Epidermal melanocyte (primary cell): ENCODE data around the gene PLD5.
"Not testable (repeated sequence)": the region's sequence is repeated elsewhere in the genome, so short reads cannot be mapped to it uniquely, and the experiment has no call there.

Experiments
- DNase-seq: peaks from one replicate; pipeline ENCODE4 v3.0.0; 2011; ENCODE audit warnings: low spot score; ENCODE audit not compliant: insufficient read length

Gene PLD5

DNA sequence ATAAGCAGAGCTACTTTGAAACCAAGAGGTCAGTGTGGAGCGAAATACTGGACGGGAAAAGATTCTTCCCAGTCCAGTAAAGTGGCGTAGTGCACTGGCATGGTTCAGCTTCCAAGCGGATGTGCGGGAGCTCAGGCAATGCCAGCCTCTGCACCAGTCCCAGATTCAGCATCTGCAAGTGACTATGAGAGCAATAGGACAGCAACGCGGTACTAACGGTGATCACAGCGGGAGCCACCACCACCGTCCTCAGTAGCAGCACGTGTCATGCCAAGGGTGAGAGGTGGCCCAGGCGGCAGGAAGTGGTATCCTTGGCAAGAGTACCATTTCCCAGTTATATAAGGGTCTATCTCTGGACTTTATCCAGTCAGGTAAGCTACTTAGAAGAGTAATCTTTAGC lies 17.8 kb downstream of the PLD5 start:
- no peak for DNase-seq

DNA sequence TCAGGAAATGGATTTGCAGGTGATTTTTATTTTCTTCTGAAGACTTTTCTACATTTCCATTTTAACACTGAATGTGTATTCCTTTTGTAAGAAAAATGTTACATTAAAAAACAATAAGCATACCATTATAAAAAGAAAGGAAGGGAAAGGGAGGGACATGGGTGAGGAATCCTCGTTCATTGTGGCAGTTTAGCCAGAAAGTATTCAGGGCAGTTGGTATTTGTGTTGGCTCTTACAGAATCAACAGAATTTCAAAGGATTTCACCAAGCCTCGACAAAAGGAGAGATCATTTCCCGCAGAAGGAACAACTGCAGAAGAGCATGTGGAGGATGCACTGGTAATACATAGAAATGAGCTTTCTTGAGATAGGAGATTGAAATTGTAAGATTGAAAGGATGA lies 35.0 kb downstream of the PLD5 start:
- DNase-seq, result no peak

DNA sequence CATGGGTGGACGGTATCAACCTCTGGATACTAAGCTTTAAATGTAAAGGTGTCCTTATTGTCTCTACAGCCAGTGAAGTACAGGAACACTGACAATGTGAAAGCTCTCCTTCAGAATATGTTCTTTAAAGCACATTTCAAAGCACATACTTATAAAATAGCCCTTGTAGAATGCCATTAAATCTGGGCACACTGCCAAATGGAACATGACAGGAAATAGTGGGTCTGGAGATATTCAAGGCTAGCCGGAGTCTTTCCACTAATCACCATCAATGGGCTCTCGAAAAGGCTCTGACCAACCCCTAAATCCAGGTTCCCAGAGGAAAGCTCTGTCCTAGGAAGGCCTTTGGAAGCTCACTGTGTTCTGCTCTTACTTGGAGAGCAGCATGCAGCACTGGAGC lies 46.6 kb downstream of the PLD5 start:
- DNase-seq, result no peak

DNA sequence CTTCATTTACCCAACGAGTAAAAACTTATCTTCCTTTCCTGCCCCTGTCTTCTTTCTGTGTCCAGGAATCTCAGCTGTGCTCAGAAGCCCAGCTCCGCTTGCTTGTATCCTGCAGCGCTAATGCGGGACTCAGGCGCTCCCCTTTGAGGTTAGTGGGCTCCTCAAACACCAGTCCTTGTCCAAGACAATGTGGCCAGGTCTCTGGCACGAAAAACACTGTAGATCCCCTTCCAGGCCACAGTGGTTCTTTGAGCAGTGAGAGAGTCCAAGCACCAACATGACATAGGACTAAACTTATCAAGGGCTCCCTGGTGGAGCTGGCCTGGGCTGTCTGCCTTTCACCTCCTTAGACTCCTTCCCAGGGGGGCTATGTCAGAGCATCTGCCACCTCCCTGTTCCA lies 53.7 kb downstream of the PLD5 start:
- no peak for DNase-seq

DNA sequence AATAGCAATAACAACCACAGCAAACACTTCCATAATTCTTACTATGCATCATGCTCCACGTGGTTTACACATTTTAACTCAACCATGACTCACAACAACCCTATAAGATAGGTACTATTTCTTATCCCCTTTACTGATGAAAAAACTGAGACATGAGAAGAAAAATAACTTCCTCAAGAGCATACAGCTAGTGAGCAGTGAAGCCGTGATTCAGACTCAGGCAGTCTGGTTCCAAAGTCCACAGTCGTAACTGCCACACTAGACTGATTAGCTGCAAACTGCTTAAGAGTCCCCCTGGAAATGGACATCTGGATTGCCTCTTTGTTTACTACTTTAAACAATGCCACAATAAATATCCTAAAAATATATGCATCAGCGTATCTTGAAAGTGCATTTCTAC lies 55.7 kb downstream of the PLD5 start:
- DNase-seq, result no peak

DNA sequence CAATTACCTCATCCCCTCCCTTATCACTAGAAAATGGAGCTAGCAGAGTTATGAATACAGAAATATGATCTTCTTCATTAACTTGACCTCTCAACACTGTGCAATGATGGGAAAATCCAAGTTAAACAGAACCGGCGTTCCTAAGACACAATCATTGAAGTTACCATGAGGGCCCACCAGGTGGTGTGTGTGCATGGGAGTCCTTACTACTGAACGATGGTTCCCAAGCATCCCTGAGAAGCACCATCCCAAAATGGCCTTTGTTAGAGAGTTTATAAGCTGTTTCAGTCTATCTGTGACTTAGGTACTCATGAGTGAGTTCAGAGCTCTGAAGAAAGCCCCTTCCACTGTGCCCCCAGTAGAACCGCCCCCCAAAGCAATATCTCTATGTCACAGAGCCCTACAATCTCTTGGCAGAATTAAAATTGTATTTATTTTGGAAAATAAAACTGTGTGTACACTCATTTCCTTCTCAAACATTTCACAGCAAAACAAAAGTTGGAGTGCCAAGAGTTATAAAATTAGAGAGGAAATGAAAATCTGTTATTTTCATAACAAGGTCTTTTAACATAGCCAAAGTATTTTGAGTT lies 56.8 kb downstream of the PLD5 start:
- DNase-seq, result no peak

DNA sequence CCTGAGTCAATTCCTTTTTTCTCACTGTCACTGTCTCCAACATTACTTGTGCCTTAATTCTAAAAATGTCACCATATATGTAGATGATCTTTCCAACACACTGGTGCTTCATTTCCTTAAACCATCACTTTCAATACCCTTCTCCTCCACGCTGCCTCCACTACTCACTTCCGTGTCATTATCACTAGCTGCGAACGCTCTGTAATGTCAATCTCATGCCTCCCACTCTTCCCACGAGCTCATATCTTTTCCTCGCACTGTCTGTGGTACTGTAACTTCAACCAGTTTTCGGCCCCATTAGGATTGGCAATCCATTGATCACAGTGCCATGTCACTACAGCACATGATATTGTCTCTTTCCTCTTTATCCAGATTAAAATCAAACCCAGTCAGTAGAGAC lies 61.6 kb downstream of the PLD5 start:
- no peak for DNase-seq

DNA sequence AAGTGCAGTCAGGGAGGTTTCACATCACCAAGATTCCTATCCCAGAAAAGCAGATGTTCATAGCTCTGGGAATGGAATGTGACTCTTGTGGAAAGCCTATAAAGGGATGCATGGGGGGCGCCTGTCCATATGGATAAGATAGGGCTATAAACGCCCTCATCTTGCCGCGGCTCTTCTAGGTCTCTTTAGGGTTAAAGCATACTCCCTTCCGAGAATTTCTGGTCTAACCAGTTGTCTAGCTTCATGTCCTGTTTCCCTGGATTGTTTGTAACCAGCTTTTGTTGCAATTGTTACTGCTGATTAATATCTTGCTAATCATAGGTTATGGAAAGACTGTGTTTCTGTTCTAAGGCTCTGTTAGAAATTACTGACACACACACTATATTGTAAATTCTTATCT lies 64.8 kb downstream of the PLD5 start:
- DNase-seq, result not testable (repeated sequence)

DNA sequence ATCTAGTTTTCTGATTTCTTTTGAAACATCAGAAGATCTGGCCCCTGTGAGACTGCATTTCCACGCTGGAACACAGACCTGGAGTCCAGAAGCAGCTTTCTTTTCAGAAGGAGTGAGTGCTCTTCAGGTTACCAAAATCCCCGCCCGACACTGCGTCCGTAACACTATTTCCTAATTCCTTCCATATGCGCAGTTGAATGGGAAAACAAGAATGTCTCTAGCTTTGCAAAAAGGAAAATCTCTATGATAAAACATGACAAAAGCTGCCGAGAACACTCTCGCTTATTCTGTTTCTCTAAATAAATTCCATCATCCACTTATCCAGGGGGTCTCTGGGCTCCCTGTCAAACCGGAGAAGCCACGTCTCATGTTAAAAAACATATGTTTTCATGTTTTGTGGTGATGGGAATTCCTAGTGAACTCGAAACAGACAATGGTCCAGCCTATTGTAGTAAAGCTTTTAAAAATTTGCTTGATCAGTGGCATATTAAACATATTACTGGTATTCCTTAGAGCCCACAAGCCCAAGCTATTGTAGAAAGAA lies 67.7 kb downstream of the PLD5 start:
- DNase-seq, result no peak

DNA sequence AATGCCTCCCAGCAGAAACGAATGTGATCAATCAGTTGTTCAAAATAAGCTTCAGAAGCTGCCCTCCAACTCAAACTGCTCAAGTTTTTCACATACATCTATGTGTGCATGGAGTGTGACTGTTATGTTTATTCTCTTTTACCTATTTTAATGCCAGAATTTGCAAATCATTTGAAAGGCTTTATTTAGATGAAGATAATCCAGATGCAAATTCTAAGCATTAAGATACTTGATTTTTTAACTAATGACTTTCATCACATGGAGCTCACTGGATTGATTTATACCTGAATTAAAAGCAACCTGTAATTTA lies 69.5 kb downstream of the PLD5 start:
- DNase-seq, result no peak

DNA sequence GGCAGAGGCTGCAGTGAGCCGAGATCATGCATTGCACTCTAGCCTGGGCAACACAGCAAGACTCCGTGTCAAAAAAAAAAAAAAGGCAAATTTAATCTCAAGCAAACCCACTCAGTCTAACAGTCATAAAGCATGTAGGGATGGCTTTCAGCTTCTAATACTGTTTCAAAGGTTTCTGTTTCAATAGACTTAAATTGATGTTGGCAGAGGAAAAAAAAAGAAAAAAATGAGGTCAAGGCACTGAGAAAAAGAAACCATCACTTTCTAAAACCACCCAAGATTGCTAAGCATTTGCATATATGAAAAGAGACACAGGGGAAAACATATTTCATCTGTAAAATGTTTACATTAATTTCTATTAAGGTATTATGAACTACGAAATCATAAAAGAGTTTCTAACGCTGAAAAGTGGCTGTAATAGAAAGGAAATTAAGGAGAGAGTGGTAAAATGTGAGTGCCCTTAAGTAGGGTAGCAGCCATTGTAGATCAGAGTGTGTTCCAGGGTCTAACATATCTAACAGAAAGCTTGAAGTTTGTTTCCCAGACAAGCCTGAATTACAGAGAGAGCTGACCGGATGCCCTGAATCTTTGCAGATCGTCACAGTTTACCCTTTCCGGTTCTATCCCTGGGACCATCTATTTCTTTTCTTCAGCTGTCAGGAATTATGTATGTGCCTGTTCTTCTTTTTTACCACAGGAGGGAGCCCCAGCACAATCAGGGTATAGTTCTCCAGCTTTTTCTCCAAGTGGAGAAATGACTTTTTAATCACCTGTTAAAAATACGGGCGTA lies 70.0 kb downstream of the PLD5 start:
- peak; percentile 59 for DNase-seq

DNA sequence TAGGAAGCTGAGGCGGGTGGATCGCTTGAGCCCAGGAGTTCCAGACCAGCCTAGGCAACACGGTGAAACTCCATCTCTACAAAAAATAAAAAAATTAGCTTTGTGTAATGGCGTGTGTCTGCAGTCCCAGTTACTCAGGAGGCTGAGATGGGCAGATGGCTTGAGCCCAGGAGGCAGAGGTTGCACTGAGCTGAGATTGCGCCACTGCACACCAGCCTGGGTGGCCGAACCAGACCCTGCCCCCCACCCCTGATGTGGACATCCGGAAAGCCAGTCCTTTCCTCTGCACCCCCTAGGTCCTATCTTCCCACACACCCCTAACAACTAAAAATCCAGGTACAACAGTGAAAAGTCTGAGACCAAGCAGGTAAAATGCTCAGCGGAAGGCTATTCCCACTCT lies 71.9 kb downstream of the PLD5 start:
- no peak for DNase-seq

DNA sequence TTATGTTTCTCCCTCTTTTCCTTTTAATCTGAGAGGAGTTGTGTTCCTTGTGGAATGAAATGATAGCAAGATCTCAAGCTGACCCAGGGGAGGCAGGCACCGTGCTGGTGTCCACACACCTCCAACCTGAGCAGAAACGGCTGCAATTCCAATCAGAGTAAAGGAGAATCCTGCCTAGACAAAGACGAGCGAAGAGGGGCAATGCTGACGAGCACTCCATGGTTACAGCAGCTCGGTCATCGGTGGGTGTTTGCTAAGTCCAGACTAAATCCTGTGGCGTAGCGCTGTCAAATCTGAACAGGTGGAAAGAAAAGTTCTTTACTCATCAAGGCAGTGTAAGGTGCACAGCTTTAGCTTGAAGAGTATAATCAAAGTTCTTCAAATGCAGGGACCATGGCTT lies 74.8 kb downstream of the PLD5 start:
- DNase-seq, result no peak

DNA sequence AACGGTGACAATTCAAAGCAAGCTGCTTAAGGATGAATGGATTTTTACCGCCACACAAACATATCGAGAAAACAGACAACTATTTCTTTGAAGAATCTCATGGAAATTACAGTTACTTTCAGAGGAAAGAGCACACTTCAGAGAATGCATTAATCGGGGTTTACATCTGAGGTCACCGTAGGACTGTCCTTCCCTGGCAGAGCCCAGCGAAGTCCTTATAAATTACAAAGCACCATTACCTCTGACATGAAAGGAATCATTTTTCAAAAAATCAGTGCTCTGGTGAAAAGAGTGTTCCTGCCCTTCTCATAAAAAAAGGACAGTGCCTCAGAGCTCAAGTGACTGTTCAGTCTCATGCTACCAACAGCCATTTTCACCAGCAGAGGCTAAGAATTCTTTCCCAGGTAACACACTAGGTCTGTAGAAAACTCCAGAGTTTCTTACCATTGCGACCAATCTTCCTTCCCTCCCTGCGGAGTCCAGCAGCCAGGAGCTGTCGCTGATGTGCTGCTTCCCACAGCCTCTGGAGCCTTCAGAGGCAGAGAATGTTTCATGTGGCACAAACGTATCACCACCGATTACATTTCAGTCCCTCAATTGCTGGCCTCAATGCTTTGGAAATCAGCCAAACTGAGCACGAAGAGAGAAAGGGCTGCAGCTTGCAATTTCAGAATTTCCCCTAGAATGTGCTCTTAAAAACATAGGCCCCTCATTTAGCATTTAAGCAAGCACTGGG lies 75.4 kb downstream of the PLD5 start:
- DNase-seq, result no peak

DNA sequence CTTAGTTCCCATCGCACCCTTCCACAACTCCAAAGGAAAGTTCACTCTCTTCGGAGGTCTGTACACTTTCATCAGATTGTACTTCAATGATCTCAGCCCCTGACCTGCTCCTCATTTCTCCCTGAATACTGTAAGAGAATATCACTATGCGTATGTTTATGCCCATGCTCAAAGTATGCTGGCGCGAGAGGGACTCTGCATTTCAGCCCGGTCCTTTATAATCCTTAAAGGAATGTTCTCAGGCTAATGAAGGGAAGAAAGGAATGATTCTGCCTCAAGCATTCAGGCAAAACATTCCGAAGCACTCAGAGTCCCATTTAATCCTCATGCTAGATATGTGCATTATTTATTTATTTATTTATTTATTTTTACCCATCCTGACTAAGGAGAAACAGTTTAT lies 76.8 kb downstream of the PLD5 start:
- no peak for DNase-seq

DNA sequence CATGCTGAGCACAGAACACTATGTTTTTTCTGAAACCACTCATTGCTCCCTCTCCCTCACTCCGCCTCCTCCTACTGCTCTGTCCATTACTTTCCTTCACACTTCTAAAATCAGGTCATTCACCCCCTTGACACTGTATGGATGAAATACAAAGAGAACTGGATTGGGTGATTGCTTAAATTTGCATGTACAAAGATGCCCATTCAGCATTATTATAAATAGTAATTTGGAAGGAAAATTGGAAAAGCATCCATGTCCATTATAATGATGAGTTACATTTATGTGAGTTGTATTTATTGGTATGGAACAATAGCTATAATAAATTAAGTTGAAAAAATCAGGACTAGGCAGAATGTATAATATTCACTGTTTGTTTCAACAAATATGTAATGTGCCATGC lies 83.7 kb downstream of the PLD5 start:
- no peak for DNase-seq

DNA sequence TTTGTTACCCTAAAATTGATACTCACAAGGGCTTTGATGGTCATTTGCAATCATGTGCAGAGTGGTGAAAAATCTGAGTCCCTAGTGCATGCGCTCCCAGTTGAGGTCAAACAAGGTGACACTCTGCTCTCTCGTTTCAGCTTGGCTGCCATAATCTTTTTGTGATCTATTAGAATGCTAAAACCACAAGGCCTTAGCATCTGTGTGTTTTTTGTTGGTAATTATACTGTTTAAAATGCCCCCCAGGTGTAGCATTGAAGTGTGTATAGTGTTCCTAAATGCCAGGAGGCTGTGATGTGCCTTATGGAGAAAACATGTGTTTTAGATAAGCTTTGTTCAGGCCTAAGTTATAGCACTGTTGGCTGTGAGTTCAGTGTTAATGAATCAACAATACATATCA lies 89.3 kb downstream of the PLD5 start:
- no peak for DNase-seq

DNA sequence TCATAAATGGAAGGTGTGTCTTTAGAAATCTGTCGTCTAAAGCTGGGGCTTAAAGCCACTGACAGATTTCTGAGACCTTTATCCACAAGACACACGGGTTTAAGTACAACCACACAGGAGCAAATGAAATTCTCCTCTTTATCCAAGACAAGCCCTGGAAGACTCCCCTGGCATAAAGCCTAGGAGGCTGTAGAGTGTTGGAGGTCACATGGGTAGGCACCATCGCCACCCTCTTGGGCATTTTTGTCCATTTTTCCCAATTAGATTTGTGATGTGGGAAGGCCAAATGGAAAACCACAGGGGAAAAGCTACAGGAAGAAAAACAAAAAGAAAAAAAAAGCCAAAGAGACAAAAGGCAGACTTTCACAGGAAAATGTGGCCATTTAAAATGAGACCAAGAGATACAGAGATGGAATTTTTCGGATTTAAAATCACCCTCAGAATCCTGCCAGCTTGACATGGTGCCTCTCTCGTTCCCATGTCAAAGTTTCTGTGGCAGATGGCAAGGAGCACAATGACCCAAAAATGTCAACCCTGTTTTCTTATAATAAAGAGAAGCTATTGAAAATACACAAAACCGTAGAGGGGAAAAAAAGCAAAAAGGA lies 91.9 kb downstream of the PLD5 start:
- no peak for DNase-seq

DNA sequence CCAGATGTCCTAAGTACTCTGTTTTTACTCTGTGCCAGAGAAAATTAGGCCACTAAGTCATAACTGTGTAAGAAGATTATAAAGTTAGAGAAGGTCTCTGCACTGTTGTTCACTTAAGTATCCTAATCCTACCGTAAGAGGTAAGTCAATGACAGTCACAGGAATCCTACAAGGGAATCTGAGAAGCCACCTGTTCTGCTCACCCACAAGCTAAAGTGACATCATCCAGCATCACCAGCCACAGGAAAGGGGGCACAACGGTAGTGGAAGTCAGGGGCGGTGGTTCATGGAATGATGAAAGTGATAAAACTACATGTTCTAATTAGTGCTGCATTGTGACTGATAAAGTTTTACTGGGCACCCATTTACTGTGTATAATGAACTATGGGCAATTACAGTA lies 92.7 kb downstream of the PLD5 start:
- DNase-seq, result no peak

DNA sequence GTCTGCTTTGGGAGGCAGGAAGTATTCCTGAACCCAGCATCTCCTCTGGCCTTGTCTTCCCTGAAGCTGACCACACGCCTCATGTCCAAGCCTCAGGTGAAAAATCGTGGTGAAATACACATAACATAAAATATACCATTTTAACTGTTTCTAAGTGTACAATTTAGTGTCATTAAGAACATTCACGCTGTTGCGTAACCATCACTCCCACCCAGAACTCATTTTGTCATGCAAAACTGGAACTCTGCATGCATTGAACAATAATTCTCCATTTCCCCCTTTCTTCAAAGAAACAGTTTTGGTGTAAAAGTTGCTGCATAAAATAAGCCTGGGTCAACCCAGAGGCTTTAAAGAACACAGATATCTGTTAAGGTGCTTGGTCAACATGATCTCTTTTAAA lies 93.5 kb downstream of the PLD5 start:
- DNase-seq, result no peak

DNA sequence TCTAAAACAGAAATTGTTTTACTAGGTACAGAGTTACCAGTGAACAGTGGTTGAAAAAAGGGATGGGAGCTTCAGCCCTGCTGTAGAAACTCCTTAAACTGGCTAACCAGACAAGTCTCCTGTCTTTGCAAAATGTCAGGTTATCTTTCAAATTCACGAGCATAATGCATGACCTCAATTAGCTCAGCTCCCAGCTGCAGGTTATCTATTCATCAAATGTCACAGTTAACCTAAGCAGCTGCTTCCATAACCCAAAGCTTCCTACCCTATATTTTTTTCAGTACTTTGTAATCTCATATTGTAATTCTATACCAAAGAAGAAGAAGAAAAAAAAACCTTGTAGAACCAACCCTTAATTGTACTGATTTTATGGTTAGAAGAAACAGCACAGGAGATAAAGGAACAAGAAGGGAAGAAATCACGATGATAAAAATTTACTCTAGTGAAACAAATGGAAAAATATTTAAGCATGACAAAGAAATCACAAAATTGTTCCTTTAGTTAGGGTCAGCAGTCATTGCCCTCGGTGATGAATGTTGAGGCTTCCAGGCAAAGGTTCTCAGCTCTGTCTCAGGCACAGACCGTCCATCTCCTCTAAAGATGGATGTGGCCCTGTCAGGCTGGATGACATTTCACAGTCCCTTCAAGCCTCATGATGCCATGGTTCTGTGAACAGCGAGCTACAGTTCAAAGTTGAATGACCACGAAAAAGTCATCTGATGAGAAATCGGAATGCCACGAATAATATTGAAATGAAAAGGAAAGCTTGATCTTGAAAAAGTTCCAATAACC lies 95.9 kb downstream of the PLD5 start:
- no peak for DNase-seq
